CD4-positive, alpha-beta T cell (primary cell): Measurements from ENCODE around the gene PAX3. TPM values are rescaled to one million over a fixed set of nuclear protein-coding genes. Genes with fewer than 3 reads are reported as not detected.

ENCODE experiments used
- ATAC-seq: fragments of 200-7000 bp; cut with Tn5 transposase; one replicate; pipeline ENCODE4 v1.10.0; 2022; ENCODE audit warnings: mild to moderate bottlenecking; ENCODE audit not compliant: poor library complexity
- CTCF ChIA-PET: fragments of 350-600 bp; sonication (Branson Sonifier 250); formaldehyde crosslinking; loops from one replicate; lab custom pipeline; 2021; ENCODE audit warnings: antibody characterized with exemption, inconsistent platforms; lab: Charles Lee
- POLR2A ChIA-PET: fragments of 350-600 bp; sonication (Branson Sonifier 250); formaldehyde crosslinking; loops from one replicate; lab custom pipeline; 2021; ENCODE audit warnings: antibody characterized with exemption, inconsistent platforms; lab: Charles Lee
- DNase-seq, 14 experiments: peaks; one replicate each; pipeline ENCODE4 v3.0.0-alpha.2; 2013 to 2020; ENCODE audit warnings: mixed read lengths in 2 of 14
- H3K27ac ChIP-seq, 2 donors: one replicate each; pipeline versions ENCODE4 v1.5.1 to v1.7.0; 2013; ENCODE audit warnings: low read length in 2 of 2, low read depth in 1 of 2, mild to moderate bottlenecking in 1 of 2
- H3K27me3 ChIP-seq, 2 experiments: 1 replicate in 1 of 2; 2 replicates in 1 of 2; pipeline versions ENCODE4 v1.6.1 to v1.7.0; 2013; ENCODE audit warnings: low read length in 2 of 2, control low read depth in 1 of 2, mild to moderate bottlenecking in 1 of 2, moderate library complexity in 1 of 2; ENCODE audit not compliant: insufficient read depth in 2 of 2, control insufficient read depth in 1 of 2
- H3K36me3 ChIP-seq: one replicate; pipeline ENCODE4 v1.6.1; 2013; ENCODE audit warnings: low read length, control low read depth; ENCODE audit not compliant: insufficient read depth
- H3K4me1 ChIP-seq: one replicate; pipeline ENCODE4 v1.6.1; 2013; ENCODE audit warnings: low read length, control low read depth; ENCODE audit not compliant: insufficient read depth
- H3K4me3 ChIP-seq: one replicate; pipeline ENCODE4 v1.5.1; 2013; ENCODE audit warnings: mild to moderate bottlenecking, low read length, moderate library complexity
- H3K9me3 ChIP-seq, 2 experiments: 1 replicate in 1 of 2; 2 replicates in 1 of 2; pipeline versions ENCODE4 v1.6.1 to v1.7.0; 2013; ENCODE audit warnings: low read length in 2 of 2, mild to moderate bottlenecking in 2 of 2, control low read depth in 1 of 2, moderate library complexity in 1 of 2; ENCODE audit not compliant: control insufficient read depth in 1 of 2, insufficient read depth in 1 of 2
- H3K27ac Mint-ChIP-seq: one replicate; pipeline ENCODE4 v1.8.0; 2020; ENCODE audit warnings: mixed read lengths
- H3K27me3 Mint-ChIP-seq: one replicate; pipeline ENCODE4 v1.8.0; 2021; ENCODE audit warnings: mixed read lengths
- H3K36me3 Mint-ChIP-seq: one replicate; pipeline ENCODE4 v1.8.0; 2021; ENCODE audit warnings: low read depth, mixed read lengths
- H3K4me1 Mint-ChIP-seq: one replicate; pipeline ENCODE4 v1.8.0; 2021; ENCODE audit warnings: low read depth, mixed read lengths
- H3K4me3 Mint-ChIP-seq: one replicate; pipeline ENCODE4 v1.8.0; 2020; ENCODE audit warnings: mild to moderate bottlenecking, mixed read lengths
- H3K9me3 Mint-ChIP-seq: one replicate; pipeline ENCODE4 v1.8.0; 2020; ENCODE audit warnings: mixed read lengths
- intact Hi-C, 2 experiments: fragments of 100-400 bp; cut with DNase I in 1 of 2; cut with micrococcal nuclease in 1 of 2; formaldehyde crosslinking; loops; one replicate each; pipeline versions ENCODE4 v1.15.1 to v1.9.0; 2023 to 2025; cut with DNase I, micrococcal nuclease
- total RNA-seq, 174 experiments: library from RNA in 2 of 174; stranded (reverse) in 2 of 174; gene quantifications; one replicate each; pipeline ENCODE4 v1.2.3 and lab custom pipeline; 2021 to 2026
- TF ChIP-seq, protein P1 (sequence below): fragments of 200-600 bp; IDR thresholded peaks from one replicate; pipeline ENCODE4 v1.8.0; 2022; ENCODE audit warnings: antibody characterized with exemption, mild to moderate bottlenecking

The PAX3 gene
- total RNA-seq, 2 experiments from 2014 or later, result not detected

DNA sequence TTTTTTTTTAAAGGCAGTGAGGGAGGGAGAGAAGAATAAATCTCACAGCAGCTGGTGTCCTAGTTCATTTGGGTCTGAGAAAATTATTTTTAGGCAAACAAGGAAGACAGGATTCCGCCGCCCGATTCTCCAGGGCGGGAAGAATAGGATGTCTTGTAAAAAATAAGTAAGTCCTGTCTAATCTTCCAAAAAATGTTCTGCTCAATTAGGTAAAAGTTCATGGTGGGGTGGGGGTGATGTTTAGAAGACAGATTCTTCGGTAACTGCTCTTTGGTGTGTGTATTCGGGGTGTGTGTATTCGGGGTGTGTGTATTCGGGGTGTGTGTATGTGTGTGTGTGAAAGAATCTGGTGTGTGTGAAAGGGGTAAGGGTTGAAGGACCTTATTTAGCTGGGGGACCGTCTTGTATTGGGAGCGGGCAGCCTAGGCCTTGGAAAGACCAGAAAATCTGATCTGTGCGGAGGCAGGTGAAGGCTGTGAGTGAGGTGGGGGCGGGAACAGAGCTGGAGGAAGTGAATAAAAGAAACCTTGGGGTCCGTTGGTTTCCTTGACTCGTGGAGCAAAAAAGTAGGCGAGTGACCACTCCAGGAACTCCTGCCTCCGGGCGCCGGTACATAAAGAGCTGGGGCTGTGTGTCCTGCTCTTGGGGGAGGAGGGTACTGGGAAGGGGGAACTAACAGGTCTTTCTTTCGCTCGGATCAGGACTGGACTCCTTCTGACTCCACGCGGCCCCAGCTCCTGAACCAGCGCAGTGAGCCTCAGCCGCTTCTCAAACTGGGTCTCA, 4.4 kb upstream of the PAX3 start:
- peak overlapping the region; percentile 9 for H3K4me3 Mint-ChIP-seq
- ATAC-seq (no peak), DNase-seq (no peak)
- H3K9me3 Mint-ChIP-seq, result no peaks in the 10 kb centered on the region
- H3K36me3 Mint-ChIP-seq, result no peaks in the 10 kb centered on the region
- Histone ChIP-seq H3K9me3 (peaks cover 6 to 93% of the 10 kb centered on the region in 2 experiments), H3K27ac (no peak overlapping the region), H3K4me1 (peaks cover 59% of the 10 kb centered on the region), H3K36me3 (no peaks in the 10 kb centered on the region), H3K27me3 (peaks cover 99% of the 10 kb centered on the region in 2 experiments), H3K4me3 (no peak overlapping the region)
- TF ChIP-seq, protein P1, sequence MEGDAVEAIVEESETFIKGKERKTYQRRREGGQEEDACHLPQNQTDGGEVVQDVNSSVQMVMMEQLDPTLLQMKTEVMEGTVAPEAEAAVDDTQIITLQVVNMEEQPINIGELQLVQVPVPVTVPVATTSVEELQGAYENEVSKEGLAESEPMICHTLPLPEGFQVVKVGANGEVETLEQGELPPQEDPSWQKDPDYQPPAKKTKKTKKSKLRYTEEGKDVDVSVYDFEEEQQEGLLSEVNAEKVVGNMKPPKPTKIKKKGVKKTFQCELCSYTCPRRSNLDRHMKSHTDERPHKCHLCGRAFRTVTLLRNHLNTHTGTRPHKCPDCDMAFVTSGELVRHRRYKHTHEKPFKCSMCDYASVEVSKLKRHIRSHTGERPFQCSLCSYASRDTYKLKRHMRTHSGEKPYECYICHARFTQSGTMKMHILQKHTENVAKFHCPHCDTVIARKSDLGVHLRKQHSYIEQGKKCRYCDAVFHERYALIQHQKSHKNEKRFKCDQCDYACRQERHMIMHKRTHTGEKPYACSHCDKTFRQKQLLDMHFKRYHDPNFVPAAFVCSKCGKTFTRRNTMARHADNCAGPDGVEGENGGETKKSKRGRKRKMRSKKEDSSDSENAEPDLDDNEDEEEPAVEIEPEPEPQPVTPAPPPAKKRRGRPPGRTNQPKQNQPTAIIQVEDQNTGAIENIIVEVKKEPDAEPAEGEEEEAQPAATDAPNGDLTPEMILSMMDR, result no peak
- no peak overlapping the region for H3K27ac Mint-ChIP-seq
- ChIA-PET POLR2A (no interaction called here), CTCF (no interaction called here)
- H3K27me3 Mint-ChIP-seq, result peaks cover 95% of the 10 kb centered on the region
- intact Hi-C loops, result no loop called here
- H3K4me1 Mint-ChIP-seq, result peaks cover 43% of the 10 kb centered on the region

GRCh38 chr2:222302178-222303018, 3.6 kb upstream of the PAX3 start:
- peaks cover 46% of the 10 kb centered on the region for H3K4me1 Mint-ChIP-seq
- POLR2A ChIA-PET, result interaction anchor here (0.7 kb wide), 1 partner anchor 10 kb away, joined by 3 read pairs; no protein-coding TSS in a partner anchor
- peak in 1 of 14 experiments; percentile 11 for DNase-seq
- no peaks in the 10 kb centered on the region for H3K36me3 Mint-ChIP-seq
- H3K4me3 ChIP-seq, result no peak overlapping the region
- peaks cover 95% of the 10 kb centered on the region for H3K27me3 Mint-ChIP-seq
- peaks cover 98 to 99% of the 10 kb centered on the region in 2 experiments for H3K27me3 ChIP-seq
- no peak for ATAC-seq
- TF ChIP-seq, protein P1, result no peak
- CTCF ChIA-PET, result interaction anchor here (0.6 kb wide), 1 partner anchor 47 kb away, joined by 4 read pairs; no protein-coding TSS in a partner anchor
- no peaks in the 10 kb centered on the region for H3K36me3 ChIP-seq
- peaks cover 65% of the 10 kb centered on the region for H3K4me1 ChIP-seq
- intact Hi-C loops, result no loop called here
- H3K9me3 Mint-ChIP-seq, result no peaks in the 10 kb centered on the region
- H3K27ac ChIP-seq, result no peak overlapping the region
- H3K4me3 Mint-ChIP-seq, result peak overlapping the region; percentile 50
- H3K27ac Mint-ChIP-seq, result no peak overlapping the region
- peaks cover 6 to 94% of the 10 kb centered on the region in 2 experiments for H3K9me3 ChIP-seq

DNA sequence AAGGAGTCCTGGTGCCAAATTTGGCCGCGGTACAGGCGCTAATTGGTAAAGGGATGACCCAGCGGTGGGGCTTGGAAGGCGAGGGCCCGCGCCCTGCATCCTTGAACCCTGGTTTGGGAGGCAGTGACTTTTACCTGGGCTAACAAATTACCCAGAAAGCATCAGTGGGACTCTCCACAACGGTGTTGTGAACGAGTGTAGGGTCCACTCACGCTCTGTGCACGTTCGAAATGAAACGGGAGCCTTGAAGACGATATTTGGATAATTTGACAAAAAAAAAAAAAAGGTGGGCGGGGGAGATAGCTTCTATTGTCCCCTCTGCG, 3.0 kb upstream of the PAX3 start:
- TF ChIP-seq, protein P1, result no peak
- CTCF ChIA-PET, result interaction anchor here (0.6 kb wide), 1 partner anchor 48 kb away, joined by 4 read pairs; no protein-coding TSS in a partner anchor
- POLR2A ChIA-PET, result interaction anchor here (0.7 kb wide), 1 partner anchor 11 kb away, joined by 3 read pairs; no protein-coding TSS in a partner anchor
- peaks cover 98 to 99% of the 10 kb centered on the region in 2 experiments for H3K27me3 ChIP-seq
- H3K27ac ChIP-seq, result no peak overlapping the region
- no peak for ATAC-seq
- H3K27ac Mint-ChIP-seq, result no peak overlapping the region
- H3K4me1 ChIP-seq, result peaks cover 65% of the 10 kb centered on the region
- H3K4me3 ChIP-seq, result no peak overlapping the region
- H3K36me3 Mint-ChIP-seq, result no peaks in the 10 kb centered on the region
- peaks cover 95% of the 10 kb centered on the region for H3K27me3 Mint-ChIP-seq
- peaks cover 52% of the 10 kb centered on the region for H3K4me1 Mint-ChIP-seq
- no peaks in the 10 kb centered on the region for H3K9me3 Mint-ChIP-seq
- DNase-seq, result no peak
- H3K36me3 ChIP-seq, result no peaks in the 10 kb centered on the region
- H3K9me3 ChIP-seq, result peaks cover 6 to 94% of the 10 kb centered on the region in 2 experiments
- intact Hi-C loops, result no loop called here
- H3K4me3 Mint-ChIP-seq, result no peak overlapping the region
